Germinal center (tissue), 1 donor: ENCODE measurements around the gene ADPRH.
"Not testable (repeated sequence)": the region's sequence is repeated elsewhere in the genome, so short reads cannot be mapped to it uniquely, and the experiment has no call there.

ENCODE experiments used
- DNase-seq: peaks from one replicate; pipeline ENCODE4 v3.0.0; 2012; ENCODE audit warnings: mixed read lengths, low spot score

Gene ADPRH

DNA sequence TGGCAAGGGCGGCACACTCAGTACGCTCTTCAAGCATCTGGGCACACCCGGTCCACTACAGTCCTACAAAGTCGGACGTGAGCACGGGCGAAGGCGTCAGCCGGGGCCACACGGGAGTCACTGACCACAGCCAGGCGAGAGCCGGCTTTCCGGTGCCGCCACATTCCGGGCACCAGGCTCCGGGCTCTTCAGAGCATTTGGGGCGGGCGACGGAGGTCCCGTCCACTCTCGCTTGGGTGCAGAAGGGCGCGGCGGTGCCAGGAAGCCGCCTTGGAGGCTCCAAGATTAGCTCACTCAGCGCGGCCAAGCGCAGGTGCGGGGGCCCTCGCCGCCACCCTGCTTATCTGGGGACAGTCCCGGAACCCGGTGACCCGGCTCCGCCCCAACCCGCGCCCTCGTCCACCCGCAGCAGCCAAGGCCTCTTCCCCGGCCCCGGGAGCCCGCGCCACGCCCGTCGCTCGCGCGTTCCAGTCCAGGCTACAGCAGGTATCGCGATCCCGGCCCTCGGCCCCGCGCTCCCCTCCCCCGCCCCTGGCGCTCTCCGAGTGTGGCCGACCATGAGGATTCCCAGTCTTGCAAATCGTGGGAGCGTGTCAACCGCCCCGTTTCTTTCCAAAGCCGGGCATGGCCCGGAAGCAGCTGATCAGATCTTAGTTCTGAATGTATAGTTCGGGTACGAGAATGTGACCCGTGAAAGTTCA is at the start of gene ADPRH:
Gene ADPRH, plus strand, starts transcription at position 127 of the 701 bp plus-strand sequence. CDS start 2,678 bp downstream, outside the sequence.
- DNase-seq: peak; percentile 74

DNA sequence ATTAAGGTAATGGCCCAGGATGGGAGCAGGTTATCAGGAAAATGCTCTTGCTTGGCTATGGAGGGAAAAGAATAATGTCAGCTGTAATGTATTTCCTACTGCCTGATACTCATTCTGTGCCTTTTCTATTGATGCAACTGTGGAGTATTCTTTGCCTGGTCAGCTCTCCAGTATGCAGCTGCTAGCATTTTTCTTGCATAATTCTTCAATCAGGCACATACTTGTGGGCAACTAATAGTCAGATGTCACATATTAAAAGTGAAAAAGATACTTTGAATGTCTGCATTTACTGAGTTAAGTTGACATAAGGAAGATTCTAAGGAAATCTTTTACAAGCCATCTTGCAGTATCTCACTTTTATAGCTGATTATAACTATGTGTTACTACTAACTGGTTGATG is 49.4 kb upstream of the ADPRH start:
- DNase-seq: no peak

DNA sequence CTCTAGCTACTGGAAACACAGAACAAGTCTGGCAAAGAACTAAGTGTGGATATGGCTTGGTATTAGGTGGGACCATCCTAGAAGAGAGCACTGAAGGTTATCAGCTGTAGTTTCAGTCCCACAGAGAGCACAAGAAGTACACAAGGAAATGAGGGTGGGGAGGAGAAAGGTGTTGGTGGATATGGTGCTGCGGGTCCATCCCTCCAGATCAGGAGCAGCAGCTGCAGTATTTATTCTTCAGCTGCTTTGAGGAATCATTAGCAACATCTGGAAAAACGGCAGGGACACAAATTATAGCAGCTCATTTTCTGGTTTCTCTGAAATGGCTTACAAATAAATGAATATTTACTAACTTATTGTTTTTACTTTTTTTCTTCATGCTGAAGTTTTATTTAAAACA is 48.8 kb upstream of the ADPRH start:
- DNase-seq: no peak

- no peak for DNase-seq
Observed at GRCh38 chr3:119531151-119531550, 48.1 kb upstream of the ADPRH start.

- no peak for DNase-seq
Observed at GRCh38 chr3:119534296-119534695, 45.0 kb upstream of the ADPRH start.

GRCh38 chr3:119536757-119537156 is 42.5 kb upstream of the ADPRH start:
- DNase-seq: no peak

GRCh38 chr3:119538772-119539171 is 40.5 kb upstream of the ADPRH start:
- no peak for DNase-seq

DNA sequence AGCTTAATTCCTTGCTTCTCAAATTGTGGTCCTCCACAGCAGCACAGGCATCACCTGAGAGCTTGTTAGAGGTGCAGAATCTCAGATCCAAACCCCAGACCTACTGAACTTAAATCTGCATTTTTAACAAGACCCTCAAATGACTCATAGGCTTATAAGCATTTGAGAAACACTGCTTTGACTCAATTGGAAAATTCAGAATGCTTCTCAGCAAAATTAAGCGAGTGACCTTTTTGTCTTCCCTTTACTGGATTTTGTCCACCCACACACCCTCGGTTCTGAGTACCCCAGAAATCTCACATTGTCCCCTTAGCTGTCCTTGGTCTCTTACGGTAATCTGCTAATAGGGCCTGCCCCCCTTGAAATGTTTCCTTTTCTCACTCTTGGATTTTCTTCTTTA is 37.7 kb upstream of the ADPRH start:
- no peak for DNase-seq

- DNase-seq: no peak
Observed at GRCh38 chr3:119542168-119542767, 37.0 kb upstream of the ADPRH start.

DNA sequence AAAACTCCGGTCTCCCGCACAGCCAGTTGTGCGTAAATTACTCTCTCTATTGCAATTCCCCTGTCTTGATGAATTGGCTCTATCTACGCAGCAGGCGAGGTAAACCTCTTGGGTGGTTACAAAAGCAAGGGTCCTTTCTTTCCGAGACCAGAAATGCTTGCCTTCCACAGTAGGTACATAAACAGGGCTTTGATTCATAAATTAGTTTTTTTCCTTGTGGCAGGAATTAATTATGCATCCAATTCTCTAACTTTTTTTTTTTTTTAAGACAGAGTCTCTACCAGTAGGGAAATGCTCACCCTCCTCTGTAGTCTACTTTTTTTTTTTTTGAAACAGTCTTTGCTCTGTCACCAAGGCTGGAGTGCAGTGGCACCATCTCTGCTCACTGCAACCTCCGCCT is 36.1 kb upstream of the ADPRH start:
- DNase-seq: no peak

DNA sequence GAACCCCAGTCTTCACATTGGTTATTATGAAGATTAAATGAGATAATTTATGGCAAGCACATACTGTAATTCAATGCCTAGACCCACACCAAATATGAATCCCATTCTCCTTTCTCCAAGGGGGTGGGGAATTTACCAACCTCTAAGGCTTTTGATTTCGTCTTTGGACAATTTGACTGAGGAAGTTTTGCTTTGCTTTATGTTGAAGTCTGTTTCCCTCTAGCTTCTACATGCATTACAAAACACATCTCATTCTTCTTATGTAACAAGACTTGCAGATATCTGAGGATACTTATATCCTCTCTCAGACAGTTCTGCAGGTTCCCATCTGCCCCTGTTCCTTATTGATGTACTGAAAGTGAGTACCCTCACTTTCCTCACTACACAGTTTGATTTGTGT is 32.1 kb upstream of the ADPRH start:
- DNase-seq: no peak

- no peak for DNase-seq
Observed at GRCh38 chr3:119548341-119548740, 31.0 kb upstream of the ADPRH start.

- DNase-seq: no peak
Observed at GRCh38 chr3:119550192-119550910, 28.9 kb upstream of the ADPRH start.

DNA sequence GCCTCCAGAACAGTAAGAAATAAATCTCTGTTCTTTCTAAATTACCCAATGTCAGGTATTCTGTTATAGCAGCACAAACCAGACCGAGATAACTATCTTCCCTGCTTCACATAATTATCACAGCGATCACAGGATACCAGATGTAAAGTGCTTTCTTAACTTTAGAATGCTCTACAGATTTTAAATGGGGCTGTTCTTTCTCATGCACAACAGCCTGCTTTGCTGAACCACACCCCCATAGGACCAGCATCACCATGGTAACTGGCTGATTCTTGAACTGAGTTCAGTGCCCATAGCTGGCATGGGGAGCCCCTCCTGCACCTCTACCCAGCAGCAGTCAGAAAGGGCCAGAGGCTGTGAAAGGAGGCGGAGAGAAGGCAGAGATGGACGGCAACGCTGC is 27.7 kb upstream of the ADPRH start:
- DNase-seq: peak; percentile 72

- DNase-seq: not testable (repeated sequence)
Observed at GRCh38 chr3:119552928-119553327, 26.4 kb upstream of the ADPRH start.

DNA sequence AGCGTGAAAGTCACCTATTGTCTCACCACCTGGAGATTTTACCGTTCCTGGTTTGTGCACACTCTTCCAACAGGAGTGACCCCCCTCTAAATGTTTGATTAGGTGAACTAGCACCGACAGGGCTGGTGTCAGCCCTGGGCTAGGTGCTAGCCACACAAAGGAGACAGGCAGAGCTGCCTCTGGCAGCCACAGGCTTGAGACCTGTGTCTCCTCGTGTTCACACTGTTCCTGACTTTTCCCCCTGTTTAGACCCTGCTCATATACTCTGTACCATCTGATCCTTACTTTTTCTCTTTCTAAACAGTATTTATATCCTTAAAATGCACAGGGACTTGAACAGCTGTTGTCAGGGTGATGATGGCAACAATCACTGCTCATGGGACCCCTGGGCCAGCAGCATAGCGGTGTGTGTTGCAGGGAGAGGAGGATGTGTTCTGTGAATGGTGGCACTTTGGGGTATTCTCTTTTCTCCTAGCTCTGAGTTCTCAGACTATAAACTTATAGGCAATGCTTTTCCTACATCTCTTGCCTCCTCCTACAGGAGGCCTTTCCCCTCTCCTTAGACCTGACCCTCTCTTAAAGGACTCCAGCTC is 25.4 kb upstream of the ADPRH start:
- DNase-seq: no peak

DNA sequence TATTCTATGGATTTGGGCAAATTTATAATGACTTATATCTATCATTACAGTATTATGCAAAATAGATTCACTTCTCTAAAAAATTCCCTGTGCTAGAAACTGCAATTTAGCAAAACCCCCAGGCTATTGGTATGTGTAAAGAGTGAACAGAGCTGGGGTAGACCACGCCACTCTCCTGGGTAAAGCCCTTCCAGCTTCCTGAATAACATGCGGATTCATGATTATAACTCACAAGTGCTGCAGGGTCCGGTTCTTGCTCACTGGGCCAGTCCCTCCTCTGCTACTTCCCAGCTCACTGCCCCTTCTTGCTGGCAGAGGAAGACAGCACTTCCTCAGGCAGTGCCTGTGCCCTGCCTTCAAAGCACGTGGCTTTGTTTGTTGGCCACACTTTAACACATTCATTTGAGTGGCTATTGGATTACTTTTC is 24.0 kb upstream of the ADPRH start:
- DNase-seq: no peak

DNA sequence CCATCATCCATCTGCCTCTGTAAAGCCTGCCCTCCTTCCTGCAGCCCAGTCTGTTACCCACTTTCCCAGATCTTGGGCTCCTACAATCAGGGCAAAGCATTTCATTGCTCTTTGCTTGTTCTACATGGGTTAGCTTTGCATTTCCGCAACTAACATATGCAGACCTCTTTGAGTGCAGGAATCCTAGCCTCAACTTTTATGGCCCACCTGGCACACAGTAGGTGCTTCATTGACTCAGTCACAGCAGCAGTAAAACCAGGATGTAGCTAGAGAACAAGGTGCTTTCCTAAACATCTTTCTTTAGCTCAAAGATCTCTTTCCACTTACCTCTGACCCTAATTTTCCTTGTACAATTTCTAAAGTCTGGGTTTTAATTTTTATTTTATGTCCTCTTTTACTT is 23.4 kb upstream of the ADPRH start:
- DNase-seq: no peak

- DNase-seq: no peak
Observed at GRCh38 chr3:119557192-119557876, 22.0 kb upstream of the ADPRH start.

DNA sequence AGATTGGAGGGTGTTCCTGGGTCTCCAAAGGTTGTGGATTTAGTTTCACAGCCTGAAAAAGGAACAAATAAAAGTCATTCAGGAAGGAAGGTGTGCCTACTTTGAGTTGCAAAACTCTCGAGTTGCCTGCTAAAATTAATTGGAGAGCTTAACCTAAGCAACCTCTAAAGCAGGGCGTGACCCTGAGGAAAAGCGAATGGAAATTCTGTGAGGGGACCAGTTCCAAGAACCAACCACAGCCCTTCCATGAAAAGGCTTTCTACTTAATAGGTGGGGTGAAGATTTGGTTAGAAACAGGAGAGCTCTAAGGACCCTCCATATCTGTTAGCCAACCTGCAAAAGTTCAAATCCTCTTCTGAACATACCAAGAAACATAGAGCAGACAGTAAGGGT is 21.4 kb upstream of the ADPRH start:
- no peak for DNase-seq

DNA sequence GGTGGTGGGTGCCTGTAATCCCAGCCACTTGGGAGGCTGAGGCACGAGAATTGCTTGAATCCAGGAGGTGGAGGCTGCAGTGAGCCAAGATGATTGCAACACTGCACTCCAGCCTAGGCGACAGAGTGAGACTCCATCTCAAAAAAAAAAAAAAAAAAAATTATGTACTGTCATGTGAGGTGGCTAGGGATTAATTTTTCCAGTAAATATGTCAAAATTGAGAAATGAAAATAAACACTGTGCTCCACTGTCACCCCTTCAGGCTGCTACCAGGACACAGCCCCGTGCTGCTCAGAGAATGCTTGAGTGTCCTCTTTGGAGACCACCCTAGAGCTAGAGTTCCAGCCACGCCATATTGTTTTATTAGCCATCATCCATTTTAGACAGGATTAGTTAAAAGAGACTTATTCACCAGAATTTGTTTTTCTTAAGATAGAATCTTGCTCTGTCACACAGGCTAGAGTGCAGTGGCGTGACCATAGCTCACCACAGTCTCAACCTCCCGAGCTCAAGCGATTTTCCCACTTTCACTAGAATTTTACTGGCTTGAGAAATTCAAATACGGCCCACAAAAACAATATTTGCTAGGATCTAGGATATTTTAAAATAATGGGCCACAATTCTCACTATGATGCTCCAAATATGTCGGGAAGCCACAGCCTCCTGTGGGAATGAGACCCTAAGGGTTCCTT is 20.5 kb upstream of the ADPRH start:
- DNase-seq: no peak
